Trophoblast cell (in vitro differentiated cells and primary cell): ENCODE data around the gene NRG2.
A peak's percentile ranks its signal among the peaks of the same experiment; 100 is the strongest.

Source experiments
- DNase-seq, 2 donors: peaks; one replicate each; pipeline ENCODE4 v3.0.0-alpha.2; 2016
- H2AFZ ChIP-seq: 2 replicates; pipeline ENCODE4 v1.6.1; 2013; ENCODE audit warnings: low read length, moderate library complexity, mild to moderate bottlenecking; ENCODE audit not compliant: insufficient read depth, poor library complexity
- H2AK5ac ChIP-seq: 2 replicates; pipeline ENCODE4 v1.6.1; 2013; ENCODE audit warnings: mild to moderate bottlenecking, low read length
- H2BK120ac ChIP-seq: 2 replicates; pipeline ENCODE4 v1.6.1; 2013; ENCODE audit warnings: low read length, mild to moderate bottlenecking, moderate library complexity; ENCODE audit not compliant: insufficient read depth, poor library complexity
- H2BK12ac ChIP-seq: 2 replicates; pipeline ENCODE4 v1.6.1; 2013; ENCODE audit warnings: mild to moderate bottlenecking, low read length, moderate library complexity
- H2BK5ac ChIP-seq: 2 replicates; pipeline ENCODE4 v1.6.1; 2013; ENCODE audit warnings: low read length, low read depth, moderate library complexity, mild to moderate bottlenecking; ENCODE audit not compliant: poor library complexity
- H3K14ac ChIP-seq: 2 replicates; pipeline ENCODE4 v1.6.1; 2013; ENCODE audit warnings: mild to moderate bottlenecking, low read length
- H3K18ac ChIP-seq: 2 replicates; pipeline ENCODE4 v1.6.1; 2013; ENCODE audit warnings: mild to moderate bottlenecking, low read length
- H3K23ac ChIP-seq: 2 replicates; pipeline ENCODE4 v1.6.1; 2013; ENCODE audit warnings: low read length
- H3K27ac ChIP-seq: 2 replicates; pipeline ENCODE4 v1.5.1; 2013; ENCODE audit warnings: low read depth, mild to moderate bottlenecking, inconsistent platforms, low read length, moderate library complexity
- H3K27me3 ChIP-seq: 2 replicates; pipeline ENCODE4 v1.6.1; 2013; ENCODE audit warnings: inconsistent platforms, mild to moderate bottlenecking, low read length, moderate library complexity; ENCODE audit not compliant: insufficient read depth
- H3K36me3 ChIP-seq, 2 experiments: 1 replicate in 1 of 2; 2 replicates in 1 of 2; pipeline ENCODE4 v1.6.1; 2013; ENCODE audit warnings: low read length in 2 of 2, mild to moderate bottlenecking in 2 of 2, moderate library complexity in 1 of 2; ENCODE audit not compliant: insufficient read depth in 2 of 2, control insufficient read depth in 1 of 2
- H3K4ac ChIP-seq: 2 replicates; pipeline ENCODE4 v1.6.1; 2013; ENCODE audit warnings: low read depth, mild to moderate bottlenecking, low read length, moderate library complexity
- H3K4me1 ChIP-seq, 2 experiments: 1 replicate in 1 of 2; 2 replicates in 1 of 2; pipeline ENCODE4 v1.6.1; 2013; ENCODE audit warnings: low read length in 2 of 2, mild to moderate bottlenecking in 2 of 2, moderate library complexity in 1 of 2; ENCODE audit not compliant: insufficient read depth in 2 of 2, control insufficient read depth in 1 of 2
- H3K4me2 ChIP-seq: 2 replicates; pipeline ENCODE4 v1.6.1; 2013; ENCODE audit warnings: inconsistent platforms, mild to moderate bottlenecking, low read length, moderate library complexity
- H3K4me3 ChIP-seq: 2 replicates; pipeline ENCODE4 v1.5.1; 2013; ENCODE audit warnings: mild to moderate bottlenecking, low read depth, low read length, inconsistent platforms
- H3K79me1 ChIP-seq: one replicate; pipeline ENCODE4 v1.6.1; 2013; ENCODE audit warnings: low read length
- H3K79me2 ChIP-seq: 2 replicates; pipeline ENCODE4 v1.6.1; 2013; ENCODE audit warnings: low read length, mild to moderate bottlenecking; ENCODE audit not compliant: control insufficient read depth, insufficient read depth, poor library complexity
- H3K9ac ChIP-seq: 2 replicates; pipeline ENCODE4 v1.6.1; 2013; ENCODE audit warnings: mild to moderate bottlenecking, low read length
- H3K9me3 ChIP-seq: 2 replicates; pipeline ENCODE4 v1.6.1; 2013; ENCODE audit warnings: low read depth, mild to moderate bottlenecking, control low read depth, inconsistent platforms, low read length; ENCODE audit not compliant: insufficient read depth
- H4K12ac ChIP-seq: 2 replicates; pipeline ENCODE4 v1.6.1; 2013; ENCODE audit warnings: low read depth, mild to moderate bottlenecking, low read length, moderate library complexity
- H4K8ac ChIP-seq: 2 replicates; pipeline ENCODE4 v1.6.1; 2013; ENCODE audit warnings: low read depth, mild to moderate bottlenecking, low read length, moderate library complexity
- H4K91ac ChIP-seq: one replicate; pipeline ENCODE4 v1.6.1; 2013; ENCODE audit warnings: low read depth, mild to moderate bottlenecking, low read length, moderate library complexity
- WGBS: extraction: QIAGEN DNeasy Blood & Tissue Kit; methylation state at CpG from one replicate; pipeline ENCODE4 v1.1.7; 2013; ENCODE audit warnings: missing lambda C conversion rate; ENCODE audit not compliant: insufficient read length, insufficient coverage; ENCODE audit errors: extremely low coverage; 5-methylcytosine and 5-hydroxymethylcytosine counted together

Gene NRG2

GRCh38 chr5:140049713-140050112, 6.6 kb upstream of the NRG2 start:
- H3K9ac ChIP-seq = no peak overlapping the region
- H3K23ac ChIP-seq = no peak overlapping the region
- no peaks in the 10 kb centered on the region for H3K79me1 ChIP-seq
- WGBS = no CpG with 5 or more reads among the region's 5 CpGs
- H3K79me2 ChIP-seq = no peaks in the 10 kb centered on the region
- H3K27ac ChIP-seq = no peak overlapping the region
- no peaks in the 10 kb centered on the region for H3K4me1 ChIP-seq
- H2BK12ac ChIP-seq = no peak overlapping the region
- no peaks in the 10 kb centered on the region for H3K9me3 ChIP-seq
- H4K12ac ChIP-seq = no peak overlapping the region
- H3K27me3 ChIP-seq = peaks cover 6% of the 10 kb centered on the region
- H2BK120ac ChIP-seq = no peak overlapping the region
- DNase-seq = no peak
- no peaks in the 10 kb centered on the region for H3K36me3 ChIP-seq
- no peak overlapping the region for H2BK5ac ChIP-seq
- no peak overlapping the region for H4K91ac ChIP-seq
- H2AK5ac ChIP-seq = no peak overlapping the region
- no peak overlapping the region for H3K18ac ChIP-seq
- no peak overlapping the region for H3K14ac ChIP-seq
- no peak overlapping the region for H2AFZ ChIP-seq
- no peak overlapping the region for H3K4me3 ChIP-seq
- no peak overlapping the region for H3K4ac ChIP-seq
- H3K4me2 ChIP-seq = no peak overlapping the region
- no peak overlapping the region for H4K8ac ChIP-seq

- no peak overlapping the region for H3K27ac ChIP-seq
- H3K4me2 ChIP-seq = no peak overlapping the region
- H3K79me1 ChIP-seq = no peaks in the 10 kb centered on the region
- no peaks in the 10 kb centered on the region for H3K36me3 ChIP-seq
- H2BK120ac ChIP-seq = no peak overlapping the region
- H3K27me3 ChIP-seq = peaks cover 9% of the 10 kb centered on the region
- no peaks in the 10 kb centered on the region for H3K4me1 ChIP-seq
- H2AFZ ChIP-seq = no peak overlapping the region
- H3K4me3 ChIP-seq = no peak overlapping the region
- H2AK5ac ChIP-seq = no peak overlapping the region
- WGBS = no CpG with 5 or more reads among the region's 1 CpG
- no peak overlapping the region for H4K91ac ChIP-seq
- H3K9ac ChIP-seq = no peak overlapping the region
- H4K8ac ChIP-seq = no peak overlapping the region
- H3K14ac ChIP-seq = no peak overlapping the region
- H2BK12ac ChIP-seq = no peak overlapping the region
- H4K12ac ChIP-seq = no peak overlapping the region
- H3K23ac ChIP-seq = no peak overlapping the region
- no peak for DNase-seq
- H3K79me2 ChIP-seq = no peaks in the 10 kb centered on the region
- H2BK5ac ChIP-seq = no peak overlapping the region
- no peak overlapping the region for H3K18ac ChIP-seq
- H3K9me3 ChIP-seq = no peaks in the 10 kb centered on the region
- no peak overlapping the region for H3K4ac ChIP-seq
These were observed 6.1 kb upstream of the NRG2 start for GRCh38 chr5:140049205-140049604.

- Histone ChIP-seq H2BK12ac (no peak overlapping the region), H3K23ac (no peak overlapping the region), H3K9me3 (peaks cover 7% of the 10 kb centered on the region), H3K4me3 (no peak overlapping the region), H3K36me3 (no peaks in the 10 kb centered on the region), H3K18ac (no peak overlapping the region), H3K4ac (no peak overlapping the region), H3K4me1 (peaks cover 8 to 11% of the 10 kb centered on the region in 2 experiments), H3K27ac (no peak overlapping the region), H4K8ac (no peak overlapping the region), H4K91ac (no peak overlapping the region), H3K79me2 (no peaks in the 10 kb centered on the region), H3K9ac (no peak overlapping the region), H3K14ac (no peak overlapping the region), H3K79me1 (no peaks in the 10 kb centered on the region), H2BK120ac (no peak overlapping the region), H3K4me2 (no peak overlapping the region), H3K27me3 (peaks cover 46% of the 10 kb centered on the region), H2AK5ac (no peak overlapping the region), H2AFZ (no peak overlapping the region), H4K12ac (no peak overlapping the region), H2BK5ac (no peak overlapping the region)
- no peak for DNase-seq
- WGBS = no CpG with 5 or more reads among the region's 1 CpG
These were observed 942 bp upstream of the NRG2 start for GRCh38 chr5:140044041-140044440.

DNA sequence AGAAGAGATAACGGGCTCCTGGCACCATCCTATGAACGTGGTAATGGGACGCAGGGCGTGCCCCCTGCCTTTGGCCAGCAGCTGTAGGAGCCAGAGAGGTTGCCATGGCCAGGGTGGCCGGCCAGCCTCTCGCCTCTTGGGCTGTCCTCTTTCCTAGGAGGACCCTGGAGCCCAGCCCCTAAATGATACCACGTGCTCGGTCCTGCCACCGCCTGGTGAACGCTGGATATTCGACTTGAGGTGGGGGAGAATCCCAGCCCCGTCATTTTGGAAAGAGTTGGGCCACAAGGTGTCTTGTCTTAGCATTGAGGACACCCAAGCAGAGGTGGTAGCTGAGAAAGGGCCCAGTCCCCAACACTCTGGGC, 391 bp upstream of the NRG2 start:
- Histone ChIP-seq H3K36me3 (no peaks in the 10 kb centered on the region), H2AK5ac (no peak overlapping the region), H3K4ac (no peak overlapping the region), H3K79me1 (no peaks in the 10 kb centered on the region), H4K91ac (no peak overlapping the region), H3K9ac (no peak overlapping the region), H3K9me3 (peaks cover 7% of the 10 kb centered on the region), H4K8ac (no peak overlapping the region), H3K14ac (no peak overlapping the region), H2AFZ (no peak overlapping the region), H3K4me3 (no peak overlapping the region), H3K79me2 (no peaks in the 10 kb centered on the region), H3K27me3 (peaks cover 46% of the 10 kb centered on the region), H3K27ac (no peak overlapping the region), H2BK5ac (no peak overlapping the region), H3K4me2 (peak overlapping the region; percentile 94), H4K12ac (no peak overlapping the region), H3K23ac (no peak overlapping the region), H3K4me1 (peaks cover 8 to 11% of the 10 kb centered on the region in 2 experiments), H2BK120ac (no peak overlapping the region), H2BK12ac (no peak overlapping the region), H3K18ac (no peak overlapping the region)
- DNase-seq = no peak
- no CpG with 5 or more reads among the region's 12 CpGs for WGBS

DNA sequence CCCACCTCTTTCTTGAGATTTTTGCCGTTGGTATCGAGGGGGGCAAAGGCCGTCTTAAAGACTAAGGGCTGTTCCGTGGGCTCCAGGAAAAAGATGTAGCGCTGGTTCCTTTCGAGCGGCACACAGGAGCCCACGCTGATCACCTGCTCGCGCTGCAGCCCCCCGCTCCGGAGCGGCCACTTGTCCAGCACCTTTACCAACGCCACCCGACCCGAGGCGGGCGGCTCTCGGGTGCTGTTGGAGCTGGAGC, 781 bp downstream of the NRG2 start:
- Histone ChIP-seq H3K14ac (no peak overlapping the region), H4K8ac (no peak overlapping the region), H3K27me3 (peaks cover 46% of the 10 kb centered on the region), H3K79me2 (no peaks in the 10 kb centered on the region), H3K4me3 (no peak overlapping the region), H3K4me2 (peak overlapping the region; percentile 94), H3K18ac (no peak overlapping the region), H3K4me1 (peaks cover 8 to 11% of the 10 kb centered on the region in 2 experiments), H3K9me3 (peaks cover 7% of the 10 kb centered on the region), H4K91ac (no peak overlapping the region), H3K27ac (no peak overlapping the region), H2BK12ac (no peak overlapping the region), H2AK5ac (no peak overlapping the region), H3K79me1 (no peaks in the 10 kb centered on the region), H3K9ac (no peak overlapping the region), H3K36me3 (no peaks in the 10 kb centered on the region), H2BK5ac (no peak overlapping the region), H3K23ac (no peak overlapping the region), H4K12ac (no peak overlapping the region), H3K4ac (no peak overlapping the region), H2BK120ac (no peak overlapping the region), H2AFZ (no peak overlapping the region)
- DNase-seq = no peak
- WGBS = no CpG with 5 or more reads among the region's 19 CpGs
